GM12878 (cell line): ENCODE results near the gene G3BP1. TPM values are rescaled to one million over a fixed set of nuclear protein-coding genes. Genes with fewer than 3 reads are reported as not detected.

ENCODE experiments used
- CREM ChIP-seq: IDR thresholded peaks from 2 replicates; pipeline ENCODE4 v1.6.1; 2014; ENCODE audit warnings: antibody characterized with exemption, low read depth
- ESRRA ChIP-seq: IDR thresholded peaks from 2 replicates; pipeline ENCODE4 v1.6.1; 2012; ENCODE audit warnings: mild to moderate bottlenecking, low read length, improper control_type of control experiment
- FOXM1 ChIP-seq: IDR thresholded peaks from 2 replicates; pipeline ENCODE4 v1.6.1; 2012; ENCODE audit warnings: low read depth, mild to moderate bottlenecking, inconsistent platforms, low read length, moderate library complexity
- IKZF1 ChIP-seq: fragments of 450-650 bp; conservative IDR thresholded peaks from 2 replicates; pipeline ENCODE4 v1.6.1; 2017; ENCODE audit warnings: antibody characterized with exemption, mild to moderate bottlenecking
- IKZF2 ChIP-seq, 2 experiments: fragments of 450-650 bp; IDR thresholded peaks; 2 replicates each; pipeline ENCODE4 v1.6.1; 2017; ENCODE audit warnings: mild to moderate bottlenecking in 2 of 2, moderate library complexity in 2 of 2
- NFXL1 ChIP-seq: fragments of 450-650 bp; IDR thresholded peaks from 2 replicates; pipeline ENCODE4 v1.6.1; 2017; ENCODE audit warnings: antibody characterized with exemption, mild to moderate bottlenecking, borderline replicate concordance
- RAD51 ChIP-seq: fragments of 450-650 bp; IDR thresholded peaks from 2 replicates; pipeline ENCODE4 v1.6.1; 2016; ENCODE audit warnings: moderate library complexity, mild to moderate bottlenecking, inconsistent platforms
- SMAD1 ChIP-seq: fragments of 450-650 bp; IDR thresholded peaks from 2 replicates; pipeline ENCODE4 v1.6.1; 2018; ENCODE audit warnings: mild to moderate bottlenecking, low read depth; ENCODE audit not compliant: partially characterized antibody
- SRF ChIP-seq, 2 experiments: IDR thresholded peaks; 2 replicates each; pipeline ENCODE4 v1.6.1; 2011; ENCODE audit warnings: low read depth in 2 of 2, low read length in 2 of 2, mild to moderate bottlenecking in 1 of 2, moderate library complexity in 1 of 2
- SUPT20H ChIP-seq: IDR thresholded peaks from 2 replicates; pipeline ENCODE4 v1.6.1; 2011; ENCODE audit warnings: low read depth, mild to moderate bottlenecking, low read length, moderate library complexity, borderline replicate concordance; ENCODE audit not compliant: control insufficient read depth
- ZNF207 ChIP-seq: fragments of 450-650 bp; IDR thresholded peaks from 2 replicates; pipeline ENCODE4 v1.6.1; 2014; ENCODE audit warnings: antibody characterized with exemption, mild to moderate bottlenecking, borderline replicate concordance
- ZNF622 ChIP-seq: fragments of 450-650 bp; IDR thresholded peaks from 2 replicates; pipeline ENCODE4 v1.6.1; 2017; ENCODE audit warnings: mild to moderate bottlenecking, inconsistent platforms
- polyA plus RNA-seq, 11 experiments: library from polyadenylated mRNA; depleted of rRNA in 4 of 11; unstranded in 6 of 11; stranded (reverse) in 5 of 11; fragments of >200 nt; fragmentation: Nextera tagmentation in 4 of 11; fragmentation: Illumina TruSeq in 1 of 11; extraction: Ambion mirVana in 4 of 11; extraction: Trizol in 1 of 11; gene quantifications; 1 replicate in 1 of 11; 2 replicates in 10 of 11; pipeline versions ENCODE4 v1.2.1 to v1.2.3, GENCODE V29; 2011 to 2016; ENCODE audit warnings: inconsistent platforms in 2 of 11, missing spikeins in 2 of 11, low read depth in 1 of 11
- total RNA-seq, 4 experiments: library from RNA; depleted of rRNA in 3 of 4; stranded (reverse); fragments of >200 nt in 3 of 4; fragmentation: Illumina TruSeq in 1 of 4; extraction: Trizol in 1 of 4; gene quantifications; 2 replicates each; pipeline versions ENCODE4 v1.2.1 to v1.2.3, GENCODE V29; 2013 to 2021
- TF ChIP-seq, protein P1 (sequence below): IDR thresholded peaks from 2 replicates; pipeline ENCODE4 v1.6.1; 2011; ENCODE audit warnings: mild to moderate bottlenecking, low read depth, low read length, moderate library complexity; ENCODE audit not compliant: insufficient replicate concordance
- TF ChIP-seq, protein P2 (sequence below): fragments of 150-350 bp; IDR thresholded peaks from 2 replicates; pipeline ENCODE4 v1.6.1; 2014; ENCODE audit warnings: mild to moderate bottlenecking, low read depth, low read length
- TF ChIP-seq, protein P3 (sequence below): IDR thresholded peaks from 2 replicates; pipeline ENCODE4 v1.6.1; 2011; ENCODE audit warnings: borderline replicate concordance, low read depth, mild to moderate bottlenecking, moderate library complexity, low read length; ENCODE audit not compliant: insufficient read depth, poor library complexity, severe bottlenecking
- TF ChIP-seq, protein P4 (sequence below): fragments of 450-650 bp; IDR thresholded peaks from 2 replicates; pipeline ENCODE4 v1.6.1; 2017; ENCODE audit warnings: borderline replicate concordance
- TF ChIP-seq, protein P5 (sequence below): fragments of 450-650 bp; formaldehyde crosslinking; IDR thresholded peaks from 2 replicates; pipeline ENCODE4 v1.4.0; 2022; ENCODE audit warnings: mild to moderate bottlenecking, moderate library complexity
- TF ChIP-seq, protein P6 (sequence below): IDR thresholded peaks from 2 replicates; pipeline ENCODE4 v1.6.1; 2011; ENCODE audit warnings: low read depth, low read length, improper control_type of control experiment, borderline replicate concordance

Gene G3BP1
- total and polyA plus RNA-seq, 10 of the 15 experiments (the other 5 are each of a cell fraction or from before 2014, with no cell fraction given), result 49.7 to 438 (median 148) TPM

DNA sequence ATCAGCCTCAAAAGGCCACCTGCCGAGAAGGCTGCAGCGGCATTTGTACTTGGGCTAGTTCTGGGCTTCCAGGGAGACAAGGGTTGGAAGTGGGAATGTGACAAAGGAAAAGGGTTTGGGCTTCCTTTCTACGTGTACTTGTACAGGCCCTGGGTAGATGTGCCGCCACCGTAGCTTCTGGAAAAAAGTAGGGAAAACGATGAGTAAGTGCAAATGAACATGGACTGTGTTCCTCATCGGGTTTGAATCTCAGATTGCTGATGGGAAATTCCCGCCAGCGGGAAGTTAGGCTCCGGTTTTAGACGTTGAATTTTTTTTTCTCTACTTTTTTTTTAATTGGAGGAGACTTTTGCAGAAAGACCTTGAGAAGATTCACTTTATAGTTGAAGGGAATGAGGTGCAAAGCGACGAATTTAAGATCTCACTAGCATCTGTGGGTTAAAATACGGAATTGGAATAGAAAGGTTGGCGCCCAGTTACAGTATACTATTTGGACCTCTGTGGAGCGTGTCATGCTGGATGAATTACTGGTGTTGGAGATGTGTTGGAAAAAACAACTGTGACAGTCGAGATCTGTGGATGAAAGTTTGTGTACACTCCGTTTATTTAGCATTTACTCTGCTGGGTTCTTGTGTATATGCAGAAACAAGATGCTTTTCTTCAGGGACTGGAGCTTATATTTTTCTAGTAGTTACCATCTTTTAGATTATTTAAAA, 1.2 kb downstream of the G3BP1 start (continued):
- no peak for TF ChIP-seq SRF (IDR thresholded peaks at IDR 0.05; ENCODE audit: low read depth in 2 of 2, low read length in 2 of 2)
- no peak for TF ChIP-seq CREM
- TF ChIP-seq SMAD1, result no peak
- TF ChIP-seq RAD51, result no peak
- TF ChIP-seq ZNF207, result no peak
- TF ChIP-seq, protein P1, sequence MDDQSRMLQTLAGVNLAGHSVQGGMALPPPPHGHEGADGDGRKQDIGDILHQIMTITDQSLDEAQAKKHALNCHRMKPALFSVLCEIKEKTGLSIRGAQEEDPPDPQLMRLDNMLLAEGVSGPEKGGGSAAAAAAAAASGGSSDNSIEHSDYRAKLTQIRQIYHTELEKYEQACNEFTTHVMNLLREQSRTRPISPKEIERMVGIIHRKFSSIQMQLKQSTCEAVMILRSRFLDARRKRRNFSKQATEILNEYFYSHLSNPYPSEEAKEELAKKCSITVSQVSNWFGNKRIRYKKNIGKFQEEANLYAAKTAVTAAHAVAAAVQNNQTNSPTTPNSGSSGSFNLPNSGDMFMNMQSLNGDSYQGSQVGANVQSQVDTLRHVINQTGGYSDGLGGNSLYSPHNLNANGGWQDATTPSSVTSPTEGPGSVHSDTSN, result no peak
- TF ChIP-seq NFXL1, result no peak
- TF ChIP-seq, protein P2, sequence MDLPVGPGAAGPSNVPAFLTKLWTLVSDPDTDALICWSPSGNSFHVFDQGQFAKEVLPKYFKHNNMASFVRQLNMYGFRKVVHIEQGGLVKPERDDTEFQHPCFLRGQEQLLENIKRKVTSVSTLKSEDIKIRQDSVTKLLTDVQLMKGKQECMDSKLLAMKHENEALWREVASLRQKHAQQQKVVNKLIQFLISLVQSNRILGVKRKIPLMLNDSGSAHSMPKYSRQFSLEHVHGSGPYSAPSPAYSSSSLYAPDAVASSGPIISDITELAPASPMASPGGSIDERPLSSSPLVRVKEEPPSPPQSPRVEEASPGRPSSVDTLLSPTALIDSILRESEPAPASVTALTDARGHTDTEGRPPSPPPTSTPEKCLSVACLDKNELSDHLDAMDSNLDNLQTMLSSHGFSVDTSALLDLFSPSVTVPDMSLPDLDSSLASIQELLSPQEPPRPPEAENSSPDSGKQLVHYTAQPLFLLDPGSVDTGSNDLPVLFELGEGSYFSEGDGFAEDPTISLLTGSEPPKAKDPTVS, result no peak
- no peak for TF ChIP-seq FOXM1
- no peak for TF ChIP-seq ESRRA
- TF ChIP-seq SUPT20H, result no peak
- TF ChIP-seq, protein P3, sequence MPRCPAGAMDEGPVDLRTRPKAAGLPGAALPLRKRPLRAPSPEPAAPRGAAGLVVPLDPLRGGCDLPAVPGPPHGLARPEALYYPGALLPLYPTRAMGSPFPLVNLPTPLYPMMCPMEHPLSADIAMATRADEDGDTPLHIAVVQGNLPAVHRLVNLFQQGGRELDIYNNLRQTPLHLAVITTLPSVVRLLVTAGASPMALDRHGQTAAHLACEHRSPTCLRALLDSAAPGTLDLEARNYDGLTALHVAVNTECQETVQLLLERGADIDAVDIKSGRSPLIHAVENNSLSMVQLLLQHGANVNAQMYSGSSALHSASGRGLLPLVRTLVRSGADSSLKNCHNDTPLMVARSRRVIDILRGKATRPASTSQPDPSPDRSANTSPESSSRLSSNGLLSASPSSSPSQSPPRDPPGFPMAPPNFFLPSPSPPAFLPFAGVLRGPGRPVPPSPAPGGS, result no peak
- no peak for TF ChIP-seq ZNF622
- TF ChIP-seq IKZF1, result peak; percentile 42; the same call in 1 of the 2 replicates
- TF ChIP-seq, protein P4, sequence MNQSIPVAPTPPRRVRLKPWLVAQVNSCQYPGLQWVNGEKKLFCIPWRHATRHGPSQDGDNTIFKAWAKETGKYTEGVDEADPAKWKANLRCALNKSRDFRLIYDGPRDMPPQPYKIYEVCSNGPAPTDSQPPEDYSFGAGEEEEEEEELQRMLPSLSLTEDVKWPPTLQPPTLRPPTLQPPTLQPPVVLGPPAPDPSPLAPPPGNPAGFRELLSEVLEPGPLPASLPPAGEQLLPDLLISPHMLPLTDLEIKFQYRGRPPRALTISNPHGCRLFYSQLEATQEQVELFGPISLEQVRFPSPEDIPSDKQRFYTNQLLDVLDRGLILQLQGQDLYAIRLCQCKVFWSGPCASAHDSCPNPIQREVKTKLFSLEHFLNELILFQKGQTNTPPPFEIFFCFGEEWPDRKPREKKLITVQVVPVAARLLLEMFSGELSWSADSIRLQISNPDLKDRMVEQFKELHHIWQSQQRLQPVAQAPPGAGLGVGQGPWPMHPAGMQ, result no peak
- TF ChIP-seq IKZF2 (IDR thresholded peaks at IDR 0.05), result peak; percentile 49 to 64
- TF ChIP-seq, protein P5, sequence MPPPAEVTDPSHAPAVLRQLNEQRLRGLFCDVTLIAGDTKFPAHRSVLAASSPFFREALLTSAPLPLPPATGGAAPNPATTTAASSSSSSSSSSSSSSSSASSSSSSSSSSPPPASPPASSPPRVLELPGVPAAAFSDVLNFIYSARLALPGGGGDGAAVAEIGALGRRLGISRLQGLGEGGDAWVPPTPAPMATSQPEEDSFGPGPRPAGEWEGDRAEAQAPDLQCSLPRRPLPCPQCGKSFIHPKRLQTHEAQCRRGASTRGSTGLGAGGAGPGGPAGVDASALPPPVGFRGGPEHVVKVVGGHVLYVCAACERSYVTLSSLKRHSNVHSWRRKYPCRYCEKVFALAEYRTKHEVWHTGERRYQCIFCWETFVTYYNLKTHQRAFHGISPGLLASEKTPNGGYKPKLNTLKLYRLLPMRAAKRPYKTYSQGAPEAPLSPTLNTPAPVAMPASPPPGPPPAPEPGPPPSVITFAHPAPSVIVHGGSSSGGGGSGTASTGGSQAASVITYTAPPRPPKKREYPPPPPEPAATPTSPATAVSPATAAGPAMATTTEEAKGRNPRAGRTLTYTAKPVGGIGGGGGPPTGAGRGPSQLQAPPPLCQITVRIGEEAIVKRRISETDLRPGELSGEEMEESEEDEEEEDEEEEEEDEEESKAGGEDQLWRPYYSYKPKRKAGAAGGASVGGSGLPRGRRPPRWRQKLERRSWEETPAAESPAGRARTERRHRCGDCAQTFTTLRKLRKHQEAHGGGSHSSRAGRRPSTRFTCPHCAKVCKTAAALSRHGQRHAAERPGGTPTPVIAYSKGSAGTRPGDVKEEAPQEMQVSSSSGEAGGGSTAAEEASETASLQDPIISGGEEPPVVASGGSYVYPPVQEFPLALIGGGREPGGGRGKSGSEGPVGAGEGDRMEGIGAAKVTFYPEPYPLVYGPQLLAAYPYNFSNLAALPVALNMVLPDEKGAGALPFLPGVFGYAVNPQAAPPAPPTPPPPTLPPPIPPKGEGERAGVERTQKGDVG (CRISPR knock-in tag), result no peak
- TF ChIP-seq, protein P6, sequence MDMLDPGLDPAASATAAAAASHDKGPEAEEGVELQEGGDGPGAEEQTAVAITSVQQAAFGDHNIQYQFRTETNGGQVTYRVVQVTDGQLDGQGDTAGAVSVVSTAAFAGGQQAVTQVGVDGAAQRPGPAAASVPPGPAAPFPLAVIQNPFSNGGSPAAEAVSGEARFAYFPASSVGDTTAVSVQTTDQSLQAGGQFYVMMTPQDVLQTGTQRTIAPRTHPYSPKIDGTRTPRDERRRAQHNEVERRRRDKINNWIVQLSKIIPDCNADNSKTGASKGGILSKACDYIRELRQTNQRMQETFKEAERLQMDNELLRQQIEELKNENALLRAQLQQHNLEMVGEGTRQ, result no peak
